DMS53 (cell line): ENCODE measurements around the gene AUH.
"Not testable (repeated sequence)": the region's sequence is repeated elsewhere in the genome, so short reads cannot be mapped to it uniquely, and the experiment has no call there.

Experiments
- DNase-seq: peaks from one replicate; lab custom pipeline; 2025; lab: John Stamatoyannopoulos, UW

Gene AUH

GRCh38 chr9:91208419-91208745, 153.3 kb downstream of the AUH start:
- no peak for DNase-seq

- DNase-seq = no peak
Observed at GRCh38 chr9:91207729-91208418, 153.8 kb downstream of the AUH start.

GRCh38 chr9:91207397-91207728, 154.4 kb downstream of the AUH start:
- no peak for DNase-seq

- no peak for DNase-seq
Observed at GRCh38 chr9:91206806-91207205, 154.9 kb downstream of the AUH start.

GRCh38 chr9:91202736-91203283, 158.9 kb downstream of the AUH start:
- no peak for DNase-seq

GRCh38 chr9:91200692-91201336, 160.9 kb downstream of the AUH start:
- DNase-seq = no peak

- no peak for DNase-seq
Observed at GRCh38 chr9:91199739-91200497, 161.8 kb downstream of the AUH start.

- DNase-seq = not testable (repeated sequence)
Observed at GRCh38 chr9:91198881-91199280, 162.8 kb downstream of the AUH start.

GRCh38 chr9:91198405-91198804, 163.3 kb downstream of the AUH start:
- no peak for DNase-seq

- peak; percentile 85 for DNase-seq
Observed at GRCh38 chr9:91197232-91198181, 164.2 kb downstream of the AUH start.

GRCh38 chr9:91196103-91196950, 165.4 kb downstream of the AUH start:
- no peak for DNase-seq

GRCh38 chr9:91195372-91196012, 166.2 kb downstream of the AUH start:
- no peak for DNase-seq

GRCh38 chr9:91193658-91194391, 167.9 kb downstream of the AUH start:
- peak; percentile 85 for DNase-seq

GRCh38 chr9:91193087-91193657, 168.5 kb downstream of the AUH start:
- peak; percentile 93 for DNase-seq

- DNase-seq = peak; percentile 47
Observed at GRCh38 chr9:91192381-91193086, 169.2 kb downstream of the AUH start.

- peak; percentile 15 for DNase-seq
Observed at GRCh38 chr9:91191411-91192380, 170.0 kb downstream of the AUH start.

GRCh38 chr9:91190062-91190461, 171.7 kb downstream of the AUH start:
- DNase-seq = no peak
